Measurements from ENCODE around the gene FAM3A.

The FAM3A gene

GRCh38 chrX:154471839-154472684 lies 44.0 kb downstream of the FAM3A start:
- no peak for DNase-seq (ENCODE audit: insufficient read length, low spot score)
- no peak for FAIRE-seq
- no peak for TF ChIP-seq CTCF (IDR thresholded peaks at IDR 0.05; ENCODE audit: insufficient read depth, missing control alignments)

- TF ChIP-seq CTCF (IDR thresholded peaks at IDR 0.05; ENCODE audit: insufficient read depth, missing control alignments), result no peak
- no peak for FAIRE-seq
- no peak for DNase-seq (ENCODE audit: insufficient read length, low spot score)
These were observed 45.0 kb downstream of the FAM3A start for GRCh38 chrX:154470914-154471568.

- no peak for DNase-seq (ENCODE audit: insufficient read length, low spot score)
- TF ChIP-seq CTCF (IDR thresholded peaks at IDR 0.05; ENCODE audit: insufficient read depth, missing control alignments), result no peak
- no peak for FAIRE-seq
These were observed 45.6 kb downstream of the FAM3A start for GRCh38 chrX:154470434-154470833.

GRCh38 chrX:154469880-154470279 lies 46.2 kb downstream of the FAM3A start:
- no peak for FAIRE-seq
- TF ChIP-seq CTCF (IDR thresholded peaks at IDR 0.05; ENCODE audit: insufficient read depth, missing control alignments), result no peak

GRCh38 chrX:154469114-154469513 lies 46.9 kb downstream of the FAM3A start:
- no peak for FAIRE-seq
- no peak for TF ChIP-seq CTCF (IDR thresholded peaks at IDR 0.05; ENCODE audit: insufficient read depth, missing control alignments)
- no peak for DNase-seq (ENCODE audit: insufficient read length, low spot score)

More at GRCh38 chrX:154469880-154470279, 46.2 kb downstream of the FAM3A start:
- DNase-seq (ENCODE audit: insufficient read length, low spot score), result no peak

GRCh38 chrX:154468217-154468616 lies 47.8 kb downstream of the FAM3A start:
- DNase-seq (ENCODE audit: insufficient read length, low spot score), result no peak
- FAIRE-seq, result no peak
- TF ChIP-seq CTCF (IDR thresholded peaks at IDR 0.05; ENCODE audit: insufficient read depth, missing control alignments), result no peak

GRCh38 chrX:154467556-154467955 lies 48.5 kb downstream of the FAM3A start:
- TF ChIP-seq CTCF (IDR thresholded peaks at IDR 0.05; ENCODE audit: insufficient read depth, missing control alignments), result no peak
- no peak for FAIRE-seq
- no peak for DNase-seq (ENCODE audit: insufficient read length, low spot score)
